ENCODE measurements around the gene AGBL5. TPM values are rescaled to one million over a fixed set of nuclear protein-coding genes. Genes with fewer than 3 reads are reported as not detected.

Gene AGBL5
- total RNA-seq, 1 experiment from 2014 or later: 40.0 TPM

DNA sequence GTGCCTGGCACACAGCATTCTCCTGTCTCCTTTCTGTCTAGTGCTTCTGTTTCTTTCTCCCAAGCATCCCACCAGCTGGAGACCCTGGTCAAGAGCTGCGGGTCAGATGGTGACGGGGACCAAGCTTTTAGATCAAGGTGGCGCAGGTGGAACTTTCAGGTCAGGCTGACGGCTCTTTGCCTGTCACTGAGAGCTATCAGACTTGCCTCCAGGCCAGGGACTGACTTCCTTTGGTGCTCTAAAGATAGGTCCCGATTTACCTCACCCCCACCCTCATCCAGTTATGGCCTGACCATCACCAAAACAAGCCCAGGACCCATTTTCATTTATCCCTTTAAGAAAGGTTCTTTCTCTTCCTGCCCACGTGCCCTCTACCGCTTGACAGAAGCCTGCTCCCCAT, 25.8 kb downstream of the AGBL5 start (continued):
- no peak for TF ChIP-seq SIN3A (IDR thresholded peaks at IDR 0.05; ENCODE audit: low read depth)
- no peak for TF ChIP-seq SP1 (IDR thresholded peaks at IDR 0.05; ENCODE audit: low read depth)
- no peak for TF ChIP-seq CBX3 (IDR thresholded peaks at IDR 0.05; ENCODE audit: low read depth)
- no peak for TF ChIP-seq ATF3 (IDR thresholded peaks at IDR 0.05)
- TF ChIP-seq CEBPB (IDR thresholded peaks at IDR 0.05; ENCODE audit: low read depth): no peak

DNA sequence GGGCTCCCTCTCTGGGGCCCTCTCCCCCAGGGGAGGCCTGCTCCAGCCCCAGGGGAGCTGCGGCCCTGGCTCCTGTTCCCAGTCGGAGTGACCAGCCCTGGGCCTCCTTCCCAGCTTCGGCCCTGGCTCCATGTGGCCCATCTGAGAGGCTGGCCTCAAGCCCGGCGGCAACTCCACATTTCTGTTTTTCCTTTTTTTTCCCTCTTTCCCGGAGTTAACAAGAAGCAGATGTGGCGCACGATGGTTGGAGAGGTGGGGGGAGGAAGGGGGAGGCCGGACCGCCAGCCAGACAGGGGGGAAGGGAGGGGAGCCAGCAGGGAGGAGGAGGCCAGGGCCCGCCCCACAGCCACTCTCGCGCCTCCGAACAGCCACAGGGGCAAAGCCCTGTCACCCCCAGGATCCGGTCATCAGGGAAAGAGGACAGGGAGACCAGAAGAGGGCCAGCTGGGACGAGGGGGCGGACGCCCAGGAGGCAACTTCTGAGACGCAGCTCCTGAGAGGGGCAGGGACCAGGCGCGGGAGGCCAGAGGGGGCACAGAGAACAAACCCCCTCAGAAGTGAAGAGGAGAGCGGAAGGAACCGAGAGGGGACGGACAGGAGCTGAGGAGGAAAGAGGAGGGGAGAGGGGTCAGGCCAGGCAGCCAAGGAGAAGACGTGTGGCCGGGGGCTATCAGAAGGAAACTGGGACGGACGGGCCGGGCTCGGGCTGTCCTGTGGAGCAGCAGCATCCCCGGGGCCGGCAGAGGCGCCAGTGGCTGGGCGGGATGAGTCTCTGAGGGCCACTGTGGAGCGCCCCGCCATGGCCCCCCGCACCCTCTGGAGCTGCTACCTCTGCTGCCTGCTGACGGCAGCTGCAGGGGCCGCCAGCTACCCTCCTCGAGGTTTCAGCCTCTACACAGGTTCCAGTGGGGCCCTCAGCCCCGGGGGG, 27.1 kb downstream of the AGBL5 start, which contains the start of gene EMILIN1:
Gene EMILIN1 (plus strand): TSS at position 349 of the 928 bp plus-strand sequence. CDS start 451 bp downstream, at position 800.
- no peak within 1 kb of the TSS for H3K4me3 ChIP-seq (replicated peaks in 1 of 2; ENCODE audit: low read depth in 1 of 2, low read length in 2 of 2)
- no peaks in the 10 kb centered on the region for H3K9me2 ChIP-seq (ENCODE audit: insufficient read depth)
- ATAC-seq: no peak
- ChIA-PET RAD21 (ENCODE audit: low non-redundant PET in 1 of 2, low total read pairs in 2 of 2, uncharacterized antibody in 2 of 2, unreplicated experiment in 2 of 2) (no interaction called here), POLR2A (no interaction called here), CTCF (no interaction called here)
- H3K27ac ChIP-seq (ENCODE audit: low read depth, low read length): no peak within 1 kb of the TSS
- TF ChIP-seq ATF3 (IDR thresholded peaks at IDR 0.05) (no peak), JUND (IDR thresholded peaks at IDR 0.05) (no peak), CBX3 (IDR thresholded peaks at IDR 0.05; ENCODE audit: low read depth) (no peak), RAD21 (IDR thresholded peaks at IDR 0.05; ENCODE audit: low read depth) (no peak), CTCF (IDR thresholded peaks at IDR 0.05 in 2 of 3, conservative IDR thresholded peaks at IDR 0.05 in 1 of 3; ENCODE audit: borderline replicate concordance in 1 of 3, insufficient read depth in 1 of 3, low read depth in 2 of 3, low read length in 2 of 3) (no peak), SIN3A (IDR thresholded peaks at IDR 0.05; ENCODE audit: low read depth) (no peak), EGR1 (IDR thresholded peaks at IDR 0.05; ENCODE audit: low read depth) (no peak), POLR2AphosphoS5 (IDR thresholded peaks at IDR 0.05; ENCODE audit: low read depth, low read length) (no peak)
- H3K27me3 ChIP-seq (ENCODE audit: insufficient read depth, low read length): no peaks in the 10 kb centered on the region
- no peaks in the 10 kb centered on the region for H3K36me3 ChIP-seq (ENCODE audit: control insufficient read depth in 1 of 2, insufficient read depth in 2 of 2, low read length in 2 of 2)
- H3K4me1 ChIP-seq (ENCODE audit: control insufficient read depth in 1 of 2, insufficient read depth in 2 of 2, low read length in 2 of 2): peaks cover 8 to 16% of the 10 kb centered on the region in 2 experiments
- H3K9ac ChIP-seq (ENCODE audit: low read length): no peak within 1 kb of the TSS
- H3K9me3 ChIP-seq (ENCODE audit: control insufficient read depth in 1 of 2, insufficient read depth in 1 of 2, low read depth in 1 of 2, low read length in 2 of 2): no peaks in the 10 kb centered on the region
- intact Hi-C loops (cut with micrococcal nuclease): no loop called here
- H4K20me1 ChIP-seq (ENCODE audit: insufficient read depth): no peaks in the 10 kb centered on the region
- no peak within 1 kb of the TSS for H2AFZ ChIP-seq (ENCODE audit: low read depth, low read length, poor library complexity, severe bottlenecking)
- H3K79me2 ChIP-seq (ENCODE audit: insufficient read depth, low read length): no peaks in the 10 kb centered on the region
- no TSS peak for BruUV-seq (replicated peaks)
- no peak within 1 kb of the TSS for H3K4me2 ChIP-seq (ENCODE audit: low read length)
- no peak for DNase-seq (ENCODE audit: low read depth, low spot score)

Measured in HCT116 (cell line).